DND-41 (cell line): ENCODE data around the gene BEND5.

ENCODE experiments used
- CTCF ChIP-seq: IDR thresholded peaks from 2 replicates; pipeline ENCODE4 v1.5.1; 2012; ENCODE audit warnings: borderline replicate concordance, low read length, moderate library complexity, mild to moderate bottlenecking; ENCODE audit not compliant: poor library complexity, severe bottlenecking; ENCODE audit errors: extremely low read depth
- EZH2 ChIP-seq: IDR thresholded peaks from 3 replicates; pipeline ENCODE4 v1.6.1; 2012; ENCODE audit warnings: borderline replicate concordance, low read depth, mild to moderate bottlenecking, moderate library complexity, low read length, inconsistent platforms; ENCODE audit not compliant: severe bottlenecking

GRCh38 chr1:48710915-48711314 is 65.8 kb downstream of the BEND5 start:
- TF ChIP-seq CTCF (no peak), EZH2 (no peak)
